ENCODE data around the gene TRIM17. TPM values are rescaled to one million over a fixed set of nuclear protein-coding genes. Genes with fewer than 3 reads are reported as not detected.

TRIM17 gene
- total RNA-seq, 1 donor, result 0.27 TPM

- DNase-seq (ENCODE audit: low read depth in 2 of 3, low spot score in 2 of 3), result no peak
These were observed 11.3 kb downstream of the TRIM17 start for GRCh38 chr1:228405200-228405978.

- no peak for DNase-seq (ENCODE audit: low read depth in 2 of 3, low spot score in 2 of 3)
These were observed 12.4 kb downstream of the TRIM17 start for GRCh38 chr1:228404107-228404720.

- no peak for DNase-seq (ENCODE audit: low read depth in 2 of 3, low spot score in 2 of 3)
These were observed 13.4 kb downstream of the TRIM17 start for GRCh38 chr1:228403231-228403631.

- no peak for DNase-seq (ENCODE audit: low read depth in 2 of 3, low spot score in 2 of 3)
These were observed 14.0 kb downstream of the TRIM17 start for GRCh38 chr1:228402641-228403025.

- no peak for DNase-seq (ENCODE audit: low read depth in 2 of 3, low spot score in 2 of 3)
These were observed 14.7 kb downstream of the TRIM17 start for GRCh38 chr1:228401782-228402640.

GRCh38 chr1:228400692-228401454 is 15.8 kb downstream of the TRIM17 start:
- no peak for DNase-seq (ENCODE audit: low read depth in 2 of 3, low spot score in 2 of 3)

- no peak for DNase-seq (ENCODE audit: low read depth in 2 of 3, low spot score in 2 of 3)
These were observed 16.4 kb downstream of the TRIM17 start for GRCh38 chr1:228400237-228400651.

GRCh38 chr1:228399531-228400236 is 17.0 kb downstream of the TRIM17 start:
- no peak for DNase-seq (ENCODE audit: low read depth in 2 of 3, low spot score in 2 of 3)

GRCh38 chr1:228398741-228399461 is 17.8 kb downstream of the TRIM17 start:
- no peak for DNase-seq (ENCODE audit: low read depth in 2 of 3, low spot score in 2 of 3)

- DNase-seq (ENCODE audit: low read depth in 2 of 3, low spot score in 2 of 3), result no peak
These were observed 18.7 kb downstream of the TRIM17 start for GRCh38 chr1:228397966-228398365.

- DNase-seq (ENCODE audit: low read depth in 2 of 3, low spot score in 2 of 3), result no peak
These were observed 19.6 kb downstream of the TRIM17 start for GRCh38 chr1:228396770-228397662.

- DNase-seq (ENCODE audit: low read depth in 2 of 3, low spot score in 2 of 3), result no peak
These were observed 21.9 kb downstream of the TRIM17 start for GRCh38 chr1:228394571-228395394.

- DNase-seq (ENCODE audit: low read depth in 2 of 3, low spot score in 2 of 3), result no peak
These were observed 22.7 kb downstream of the TRIM17 start for GRCh38 chr1:228393811-228394570.

GRCh38 chr1:228393268-228393701 is 23.4 kb downstream of the TRIM17 start:
- peak in 2 of 3 donors; percentile 15 to 42 for DNase-seq (ENCODE audit: low read depth in 2 of 3, low spot score in 2 of 3)

- DNase-seq (ENCODE audit: low read depth in 2 of 3, low spot score in 2 of 3), result no peak
These were observed 24.3 kb downstream of the TRIM17 start for GRCh38 chr1:228392111-228392936.

Measured in hematopoietic multipotent progenitor cell (in vitro differentiated cells).